Suppressor macrophage (primary cell): ENCODE data around the gene IP6K3.
A peak's percentile ranks its signal among the peaks of the same experiment; 100 is the strongest.

Experiments
- DNase-seq, 4 experiments: peaks; one replicate each; pipeline ENCODE4 v3.0.0-alpha.2; 2020 to 2022

IP6K3 gene

GRCh38 chr6:33777398-33778388 is 31.0 kb upstream of the IP6K3 start:
- DNase-seq, result no peak

GRCh38 chr6:33776764-33777163 is 30.1 kb upstream of the IP6K3 start:
- no peak for DNase-seq

GRCh38 chr6:33776186-33776585 is 29.5 kb upstream of the IP6K3 start:
- no peak for DNase-seq

- no peak for DNase-seq
These were observed 28.1 kb upstream of the IP6K3 start for GRCh38 chr6:33774774-33775173.

- DNase-seq, result no peak
These were observed 26.3 kb upstream of the IP6K3 start for GRCh38 chr6:33772902-33773472.

GRCh38 chr6:33772082-33772830 is 25.6 kb upstream of the IP6K3 start:
- no peak for DNase-seq

- peak; percentile 73 to 90 (median 84) for DNase-seq
These were observed 24.7 kb upstream of the IP6K3 start for GRCh38 chr6:33771146-33772081.

- DNase-seq, result no peak
These were observed 24.1 kb upstream of the IP6K3 start for GRCh38 chr6:33770833-33771145.

- no peak for DNase-seq
These were observed 23.6 kb upstream of the IP6K3 start for GRCh38 chr6:33770124-33770832.

- no peak for DNase-seq
These were observed 22.6 kb upstream of the IP6K3 start for GRCh38 chr6:33769248-33769821.

- DNase-seq, result peak; percentile 75 to 91 (median 84)
These were observed 22.0 kb upstream of the IP6K3 start for GRCh38 chr6:33768644-33769120.

- no peak for DNase-seq
These were observed 20.5 kb upstream of the IP6K3 start for GRCh38 chr6:33766921-33767907.

- DNase-seq, result no peak
These were observed 18.7 kb upstream of the IP6K3 start for GRCh38 chr6:33765368-33765767.

- no peak for DNase-seq
These were observed 17.3 kb upstream of the IP6K3 start for GRCh38 chr6:33764036-33764435.

GRCh38 chr6:33763483-33763882 is 16.8 kb upstream of the IP6K3 start:
- DNase-seq, result no peak

GRCh38 chr6:33762713-33763112 is 16.0 kb upstream of the IP6K3 start:
- DNase-seq, result no peak

GRCh38 chr6:33761922-33762629 is 15.4 kb upstream of the IP6K3 start:
- DNase-seq, result peak; percentile 54 to 79 (median 60)

GRCh38 chr6:33761581-33761921 is 14.8 kb upstream of the IP6K3 start:
- DNase-seq, result no peak
